Activated CD8-positive, alpha-beta T cell treated with anti-CD3 and anti-CD28 coated beads, Interleukin-2, amount 10 ng/mL, durations not matched to agents 7 days and 5 days (primary cell): ENCODE data around the gene FLOT1. TPM values are rescaled to one million over a fixed set of nuclear protein-coding genes. Genes with fewer than 3 reads are reported as not detected.
A peak's percentile ranks its signal among the peaks of the same experiment; 100 is the strongest.

ENCODE experiments used
- ATAC-seq: fragments of 150-1000 bp; cut with Tn5 transposase; one replicate; pipeline ENCODE4 v1.10.0; 2021; ENCODE audit warnings: moderate library complexity
- CTCF ChIA-PET: fragments of 350-600 bp; sonication (Branson Sonifier 250); formaldehyde crosslinking; loops from one replicate; lab custom pipeline; 2021; ENCODE audit warnings: antibody characterized with exemption; lab: Charles Lee
- POLR2A ChIA-PET: fragments of 350-600 bp; sonication (Branson Sonifier 250); formaldehyde crosslinking; loops from one replicate; lab custom pipeline; 2021; ENCODE audit warnings: antibody characterized with exemption; lab: Charles Lee
- DNase-seq: peaks from one replicate; pipeline ENCODE4 v3.0.0-alpha.2; 2020
- H3K27ac Mint-ChIP-seq: one replicate; pipeline ENCODE4 v1.8.0; 2021; ENCODE audit warnings: mild to moderate bottlenecking, mixed read lengths
- H3K27me3 Mint-ChIP-seq: one replicate; pipeline ENCODE4 v1.8.0; 2021; ENCODE audit warnings: low read depth, mixed read lengths
- H3K36me3 Mint-ChIP-seq: one replicate; pipeline ENCODE4 v1.8.0; 2021; ENCODE audit warnings: low read depth, mixed read lengths
- H3K4me1 Mint-ChIP-seq: one replicate; pipeline ENCODE4 v1.8.0; 2021; ENCODE audit warnings: low read depth, mixed read lengths
- H3K4me3 Mint-ChIP-seq: one replicate; pipeline ENCODE4 v1.8.0; 2021; ENCODE audit warnings: mild to moderate bottlenecking, mixed read lengths
- H3K9me3 Mint-ChIP-seq: one replicate; pipeline ENCODE4 v1.8.0; 2022; ENCODE audit warnings: mixed read lengths; ENCODE audit not compliant: insufficient read depth
- total RNA-seq, 2 experiments: library from RNA; stranded (reverse); gene quantifications; one replicate each; pipeline ENCODE4 v1.2.3, GENCODE V29; 2021

Gene FLOT1
- total RNA-seq, 2 experiments from 2014 or later, result 314 to 317 TPM

GRCh38 chr6:30686009-30686907, 56.2 kb downstream of the FLOT1 start, which contains the start of gene PPP1R18:
TSS of gene PPP1R18 (minus strand) at chr6:30686645. CDS start at chr6:30686018, 627 bp downstream.
- POLR2A ChIA-PET, result interaction anchor here (0.9 to 8.3 kb wide), 5 partner anchors 10 to 71 kb away, joined by 3 to 343 read pairs (median 12); partner anchors contain the start of genes MDC1 and TUBB
- peaks cover 35% of the 10 kb centered on the region for H3K4me1 Mint-ChIP-seq
- peaks cover 65% of the 10 kb centered on the region for H3K36me3 Mint-ChIP-seq
- ATAC-seq (peak; percentile 43), DNase-seq (peak; percentile 90)
- peak within 1 kb of the TSS; percentile 93 for H3K4me3 Mint-ChIP-seq
- H3K27me3 Mint-ChIP-seq, result no peaks in the 10 kb centered on the region
- H3K9me3 Mint-ChIP-seq, result no peaks in the 10 kb centered on the region
- H3K27ac Mint-ChIP-seq, result peak within 1 kb of the TSS; percentile 98
- CTCF ChIA-PET, result interaction anchor here (1.0 to 15.7 kb wide), 4 partner anchors 14 to 145 kb away, joined by 4 to 686 read pairs (median 6); partner anchors contain the start of genes DHX16, MDC1 and TUBB

GRCh38 chr6:30685157-30686008, 57.1 kb downstream of the FLOT1 start:
- H3K9me3 Mint-ChIP-seq, result no peaks in the 10 kb centered on the region
- peaks cover 72% of the 10 kb centered on the region for H3K36me3 Mint-ChIP-seq
- ChIA-PET CTCF (interaction anchor here (1.0 to 15.7 kb wide), 6 partner anchors 13 to 229 kb away, joined by 3 to 686 read pairs (median 4); partner anchors contain the start of genes DHX16, MDC1, TUBB and VARS2), POLR2A (interaction anchor here (0.8 to 8.3 kb wide), 12 partner anchors 10 to 193 kb away, joined by 3 to 343 read pairs (median 3); partner anchors contain the start of genes C6orf136, MDC1, MRPS18B and PPP1R10)
- DNase-seq, result peak; percentile 46
- H3K27ac Mint-ChIP-seq, result peak overlapping the region; percentile 98
- no peak for ATAC-seq
- H3K27me3 Mint-ChIP-seq, result no peaks in the 10 kb centered on the region
- peaks cover 31% of the 10 kb centered on the region for H3K4me1 Mint-ChIP-seq
- H3K4me3 Mint-ChIP-seq, result peak overlapping the region; percentile 93

- peaks cover 25% of the 10 kb centered on the region for H3K4me1 Mint-ChIP-seq
- POLR2A ChIA-PET, result interaction anchor here (0.6 to 8.3 kb wide), 12 partner anchors 10 to 188 kb away, joined by 3 to 343 read pairs (median 3); partner anchors contain the start of genes C6orf136, MDC1, MRPS18B and PPP1R10
These were observed 57.9 kb downstream of the FLOT1 start for GRCh38 chr6:30684386-30685156.

GRCh38 chr6:30683980-30684338, 58.5 kb downstream of the FLOT1 start:
- no peaks in the 10 kb centered on the region for H3K27me3 Mint-ChIP-seq
- ATAC-seq, result no peak
- ChIA-PET CTCF (interaction anchor here (0.9 to 15.7 kb wide), 5 partner anchors 21 to 142 kb away, joined by 3 to 686 read pairs (median 5); partner anchors contain the start of genes MDC1 and TUBB), POLR2A (interaction anchor here (0.6 to 8.3 kb wide), 9 partner anchors 20 to 188 kb away, joined by 3 to 343 read pairs (median 7); partner anchors contain the start of genes MDC1, MRPS18B, PPP1R10 and TUBB)
- DNase-seq, result peak; percentile 23
- no peaks in the 10 kb centered on the region for H3K9me3 Mint-ChIP-seq
- H3K4me3 Mint-ChIP-seq, result peak overlapping the region; percentile 93
- H3K27ac Mint-ChIP-seq, result peak overlapping the region; percentile 98
- peaks cover 24% of the 10 kb centered on the region for H3K4me1 Mint-ChIP-seq
- H3K36me3 Mint-ChIP-seq, result peaks cover 84% of the 10 kb centered on the region

More at GRCh38 chr6:30684386-30685156, 57.9 kb downstream of the FLOT1 start:
- DNase-seq, result peak; percentile 81
- H3K4me3 Mint-ChIP-seq, result peak overlapping the region; percentile 93
- H3K9me3 Mint-ChIP-seq, result no peaks in the 10 kb centered on the region
- ATAC-seq, result no peak
- H3K27ac Mint-ChIP-seq, result peak overlapping the region; percentile 98
- CTCF ChIA-PET, result interaction anchor here (0.9 to 15.7 kb wide), 6 partner anchors 20 to 230 kb away, joined by 3 to 686 read pairs (median 4); partner anchors contain the start of genes MDC1, TUBB and VARS2
- peaks cover 78% of the 10 kb centered on the region for H3K36me3 Mint-ChIP-seq
- no peaks in the 10 kb centered on the region for H3K27me3 Mint-ChIP-seq

- H3K27ac Mint-ChIP-seq, result peak overlapping the region; percentile 98
- H3K4me3 Mint-ChIP-seq, result peak overlapping the region; percentile 93
- no peaks in the 10 kb centered on the region for H3K27me3 Mint-ChIP-seq
- ATAC-seq (no peak), DNase-seq (peak; percentile 51)
- ChIA-PET CTCF (interaction anchor here (0.9 to 15.7 kb wide), 2 partner anchors 38 to 53 kb away, joined by 3 to 686 read pairs; partner anchors contain the start of genes MDC1 and TUBB), POLR2A (interaction anchor here (0.7 to 8.3 kb wide), 12 partner anchors 11 to 408 kb away, joined by 3 to 343 read pairs (median 8); partner anchors contain the start of genes DHX16, MDC1, MRPS18B and PPP1R10)
- H3K9me3 Mint-ChIP-seq, result no peaks in the 10 kb centered on the region
- H3K36me3 Mint-ChIP-seq, result peaks cover 86% of the 10 kb centered on the region
- H3K4me1 Mint-ChIP-seq, result peaks cover 23% of the 10 kb centered on the region
These were observed 59.1 kb downstream of the FLOT1 start for GRCh38 chr6:30683183-30683979.

GRCh38 chr6:30682143-30683117, 60.1 kb downstream of the FLOT1 start:
- Mint-ChIP-seq H3K36me3 (peaks cover 86% of the 10 kb centered on the region), H3K4me1 (peaks cover 18% of the 10 kb centered on the region), H3K27me3 (no peaks in the 10 kb centered on the region), H3K9me3 (no peaks in the 10 kb centered on the region), H3K27ac (peak overlapping the region; percentile 98), H3K4me3 (peak overlapping the region; percentile 93)
- DNase-seq (peak; percentile 95), ATAC-seq (peak; percentile 56)
- POLR2A ChIA-PET, result interaction anchor here (0.7 to 8.3 kb wide), 15 partner anchors 11 to 409 kb away, joined by 3 to 343 read pairs (median 7); partner anchors contain the start of genes DHX16, MDC1, MRPS18B and PPP1R10
- CTCF ChIA-PET, result interaction anchor here (1.0 to 15.7 kb wide), 5 partner anchors 10 to 233 kb away, joined by 3 to 686 read pairs (median 4); partner anchors contain the start of genes DHX16, MDC1 and TUBB

- CTCF ChIA-PET, result interaction anchor here (0.7 to 15.7 kb wide), 7 partner anchors 9 to 234 kb away, joined by 3 to 686 read pairs (median 4); partner anchors contain the start of genes DHX16, MDC1 and TUBB
These were observed 60.7 kb downstream of the FLOT1 start for GRCh38 chr6:30681766-30682142.

GRCh38 chr6:30679765-30680535, 62.5 kb downstream of the FLOT1 start:
- H3K36me3 Mint-ChIP-seq, result peaks cover 90% of the 10 kb centered on the region
- peak overlapping the region; percentile 93 for H3K4me3 Mint-ChIP-seq
- peaks cover 30% of the 10 kb centered on the region for H3K4me1 Mint-ChIP-seq
- CTCF ChIA-PET, result interaction anchor here (0.7 to 15.7 kb wide), 23 partner anchors 8 to 236 kb away, joined by 3 to 686 read pairs (median 5); partner anchors contain the start of genes ABCF1, MDC1, MRPS18B and TUBB
- H3K9me3 Mint-ChIP-seq, result no peaks in the 10 kb centered on the region
- POLR2A ChIA-PET, result interaction anchor here (0.6 to 8.3 kb wide), 11 partner anchors 8 to 64 kb away, joined by 3 to 343 read pairs (median 8); partner anchors contain the start of genes DHX16, MDC1, MRPS18B and PPP1R10
- DNase-seq, result peak; percentile 37
- no peak for ATAC-seq
- H3K27me3 Mint-ChIP-seq, result no peaks in the 10 kb centered on the region
- H3K27ac Mint-ChIP-seq, result peak overlapping the region; percentile 98

More at GRCh38 chr6:30681766-30682142, 60.7 kb downstream of the FLOT1 start:
- peak overlapping the region; percentile 98 for H3K27ac Mint-ChIP-seq
- peaks cover 93% of the 10 kb centered on the region for H3K36me3 Mint-ChIP-seq
- H3K4me1 Mint-ChIP-seq, result peaks cover 22% of the 10 kb centered on the region
- H3K9me3 Mint-ChIP-seq, result no peaks in the 10 kb centered on the region
- POLR2A ChIA-PET, result interaction anchor here (0.7 to 8.3 kb wide), 12 partner anchors 10 to 88 kb away, joined by 3 to 343 read pairs (median 8); partner anchors contain the start of genes DHX16, MDC1, MRPS18B and PPP1R10
- H3K27me3 Mint-ChIP-seq, result no peaks in the 10 kb centered on the region
- H3K4me3 Mint-ChIP-seq, result peak overlapping the region; percentile 93
- ATAC-seq (no peak), DNase-seq (peak; percentile 51)
